GM19372 (cell line): ENCODE results near the gene FUT2.
"Not testable (repeated sequence)": the region's sequence is repeated elsewhere in the genome, so short reads cannot be mapped to it uniquely, and the experiment has no call there.

Source experiments
- ATAC-seq: cut with Tn5 transposase; IDR thresholded peaks from one replicate; pipeline ENCODE4 v1.9.1; 2021; ENCODE audit warnings: mild to moderate bottlenecking, low read depth, moderate library complexity; ENCODE audit not compliant: unreplicated experiment

Gene FUT2

DNA sequence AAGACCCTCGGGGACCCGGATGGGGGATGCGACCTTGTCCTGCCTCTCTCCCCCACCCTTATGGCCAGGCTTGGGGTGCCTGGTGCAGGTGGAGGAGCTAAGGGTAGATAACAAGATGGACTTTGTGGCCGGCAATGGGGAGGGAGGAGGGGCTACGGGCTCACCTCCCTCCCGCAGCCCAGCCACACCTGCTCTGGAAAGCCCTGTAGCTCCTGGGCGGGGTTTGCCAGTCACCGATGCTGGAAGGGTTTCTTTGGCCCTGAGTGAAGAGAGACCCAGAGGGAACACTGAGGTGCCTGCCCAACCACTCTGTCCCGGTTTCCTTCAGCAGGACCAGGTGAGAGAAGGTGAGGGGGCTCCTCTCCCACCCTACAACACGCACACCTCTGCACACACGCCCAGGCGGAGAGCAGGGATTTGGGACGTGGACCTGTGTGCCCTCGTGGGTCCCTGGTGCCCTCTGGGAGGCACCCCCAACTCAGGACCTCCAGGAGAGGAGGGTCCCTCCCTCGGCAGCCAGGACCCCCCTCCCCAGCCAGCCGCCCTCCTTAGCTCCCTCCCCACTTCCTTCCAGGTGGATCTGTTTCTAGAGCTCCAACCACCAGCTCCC lies at the start of gene FUT2:
TSS of gene FUT2 (plus strand) at position 229 of the 610 bp plus-strand sequence. CDS start 6,986 bp downstream, outside the sequence.
- no peak for ATAC-seq

- ATAC-seq: peak; percentile 78
Observed at GRCh38 chr19:48646001-48646721, 49.6 kb upstream of the FUT2 start, which contains the start of gene CA11. Gene CA11 (minus strand): TSS chr19:48646187. CDS start chr19:48645632, 555 bp downstream.

DNA sequence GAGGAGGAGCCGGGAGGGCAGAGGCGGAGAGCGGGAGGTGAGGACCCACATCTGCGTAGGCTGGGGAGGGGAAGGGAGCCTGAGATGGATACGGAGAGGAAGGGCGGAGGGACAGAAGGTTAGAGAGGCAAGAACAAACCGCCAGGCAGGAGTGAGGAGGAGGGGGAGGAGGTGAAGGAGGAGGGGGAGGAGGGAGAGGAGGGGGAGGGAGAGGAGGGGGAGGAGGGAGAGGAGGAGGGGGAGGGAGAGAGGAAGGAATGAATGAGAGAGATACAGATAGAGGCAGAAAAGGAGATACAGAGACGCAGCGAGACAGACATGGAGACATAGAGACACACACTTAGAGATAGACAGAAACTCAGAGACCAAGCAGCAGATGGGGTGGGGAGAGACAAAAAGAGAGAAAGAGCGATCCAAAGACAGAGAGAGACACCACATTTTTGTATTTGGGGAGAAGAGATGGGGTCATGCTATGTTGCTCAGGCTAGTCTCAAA lies 49.0 kb upstream of the FUT2 start:
- no peak for ATAC-seq

GRCh38 chr19:48648134-48648533 lies 47.6 kb upstream of the FUT2 start:
- ATAC-seq: no peak

GRCh38 chr19:48650974-48651682 lies 44.6 kb upstream of the FUT2 start:
- no peak for ATAC-seq

DNA sequence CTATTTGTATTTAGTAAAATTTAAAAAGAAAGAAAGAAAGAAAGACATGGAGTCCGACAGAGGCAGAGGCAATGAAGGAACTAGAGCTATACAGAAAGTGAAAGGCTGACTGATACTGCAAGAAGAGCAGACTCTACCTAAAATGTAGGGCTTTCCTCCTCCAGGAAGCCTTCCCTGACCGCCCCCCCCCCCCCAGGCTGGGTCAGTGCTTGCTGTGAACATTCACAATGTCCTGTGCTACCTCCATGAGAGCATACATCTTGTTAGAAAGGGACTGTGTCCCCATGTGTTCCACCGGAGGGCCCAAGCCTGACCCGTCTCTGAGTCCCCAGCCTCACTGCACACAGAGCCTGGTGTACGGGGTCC lies 44.1 kb upstream of the FUT2 start:
- ATAC-seq: no peak

- no peak for ATAC-seq
Observed at GRCh38 chr19:48654299-48655059, 41.3 kb upstream of the FUT2 start.

DNA sequence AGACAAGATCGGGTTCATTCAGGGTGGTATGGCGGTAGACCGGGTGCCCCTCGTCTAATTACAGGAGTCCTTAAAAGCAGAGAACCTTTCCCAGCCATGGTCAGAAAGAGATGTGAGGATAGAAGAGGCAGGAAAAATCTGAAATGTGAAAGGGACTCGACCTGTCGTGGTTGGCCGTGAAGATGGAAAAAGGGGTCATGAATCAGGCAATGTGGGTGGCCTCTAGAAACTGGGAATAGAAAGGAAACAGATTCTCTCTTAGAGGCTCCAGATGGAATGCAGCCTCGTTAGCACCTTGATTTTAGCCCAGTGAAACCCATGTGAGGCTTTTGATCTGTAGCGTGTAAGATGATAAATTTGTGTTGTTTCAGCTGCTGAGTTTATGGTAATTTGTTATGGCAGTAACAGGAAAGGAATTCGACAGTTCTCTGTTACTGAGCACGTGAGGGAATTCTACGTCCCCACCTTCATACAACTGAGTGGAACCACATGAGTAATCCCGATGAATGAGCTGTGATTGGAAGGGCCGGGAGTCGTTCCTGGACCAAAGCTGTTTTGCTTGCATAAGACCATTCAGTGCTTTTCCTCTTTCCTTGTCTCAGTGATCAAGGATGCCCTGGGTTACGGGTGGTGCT lies 38.8 kb upstream of the FUT2 start:
- ATAC-seq: no peak

GRCh38 chr19:48657828-48658227 lies 37.9 kb upstream of the FUT2 start:
- not testable (repeated sequence) for ATAC-seq

DNA sequence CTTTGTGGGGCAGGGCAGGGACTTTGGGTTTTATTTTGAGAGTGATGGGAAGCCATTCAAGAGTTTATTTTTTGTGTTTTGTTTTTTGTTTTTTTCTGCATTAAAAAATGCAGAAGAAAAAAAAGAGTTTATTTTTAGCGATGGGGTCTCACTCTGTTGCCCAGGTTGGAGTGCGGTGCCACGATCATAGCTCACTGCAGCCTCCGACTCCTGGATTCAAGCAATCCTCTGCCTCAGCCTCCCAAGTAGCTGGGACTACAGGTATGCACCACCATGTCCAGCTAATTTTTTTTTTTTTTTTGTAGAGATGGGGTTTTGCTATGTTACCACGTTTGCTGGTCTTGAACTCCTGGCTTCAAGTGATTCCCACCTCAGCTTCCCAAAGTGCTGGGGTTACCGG lies 37.3 kb upstream of the FUT2 start:
- ATAC-seq: no peak

DNA sequence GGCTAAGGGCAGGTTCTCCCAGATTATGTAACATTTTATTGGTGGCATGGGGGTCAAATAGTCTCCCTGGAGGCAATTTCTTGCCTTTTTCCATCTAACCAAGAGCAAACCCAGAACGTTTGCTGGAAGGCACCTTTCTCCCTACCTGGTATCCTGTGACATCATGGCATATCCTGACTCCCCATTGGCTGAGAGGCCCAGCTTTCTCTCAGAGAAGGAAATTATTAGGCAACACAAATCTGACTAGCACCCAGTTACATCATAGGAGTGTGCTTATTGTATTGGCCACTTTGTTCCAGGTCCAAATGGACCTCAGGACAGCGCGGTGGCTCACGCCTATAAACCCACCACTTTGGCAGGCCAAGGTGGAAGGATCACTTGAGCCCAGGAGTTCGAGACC lies 36.0 kb upstream of the FUT2 start:
- ATAC-seq: no peak

- peak; percentile 82 for ATAC-seq
Observed at GRCh38 chr19:48660852-48661710, 34.7 kb upstream of the FUT2 start.

DNA sequence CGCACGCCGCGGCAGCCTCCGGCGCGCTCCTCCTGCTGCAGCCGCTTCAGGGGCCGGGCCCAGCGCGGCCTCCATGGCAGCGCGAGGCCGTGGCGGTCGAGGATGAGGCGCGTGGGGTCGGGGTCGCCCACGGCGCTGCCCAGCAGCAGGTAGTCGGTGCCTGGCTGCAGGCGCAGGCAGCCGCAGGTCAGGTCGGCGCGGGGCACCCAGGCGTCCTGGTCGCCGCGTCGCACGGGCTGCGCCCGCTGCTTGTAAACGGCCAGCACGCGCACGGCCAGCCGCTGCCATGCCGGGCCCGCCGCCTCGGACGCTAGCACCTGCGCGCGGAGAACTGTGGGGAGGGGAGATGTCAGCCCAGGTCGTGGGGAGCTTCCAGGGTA lies 34.1 kb upstream of the FUT2 start:
- no peak for ATAC-seq

GRCh38 chr19:48663667-48664066 lies 32.1 kb upstream of the FUT2 start:
- ATAC-seq: no peak

DNA sequence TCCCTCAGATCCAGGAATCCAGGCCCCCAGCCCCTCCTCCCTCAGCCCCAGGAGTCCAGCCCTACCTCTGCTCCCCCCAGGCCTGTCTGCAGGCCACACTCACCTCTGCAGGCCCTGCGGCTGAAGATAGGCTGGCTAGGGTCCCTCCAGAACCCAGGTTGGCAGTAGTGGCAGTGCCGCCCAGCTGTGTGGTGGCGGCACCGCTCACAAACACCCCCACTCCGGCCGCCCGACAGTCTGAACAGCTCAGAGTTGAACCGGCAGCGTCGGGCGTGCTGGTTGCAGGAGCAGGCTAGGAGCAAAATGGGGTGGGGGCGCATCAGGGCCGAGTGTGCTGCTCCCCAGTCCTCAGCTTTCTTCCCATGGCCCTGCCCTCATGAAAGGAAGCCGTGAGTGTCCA lies 31.3 kb upstream of the FUT2 start:
- ATAC-seq: no peak

GRCh38 chr19:48665786-48666185 lies 30.0 kb upstream of the FUT2 start:
- no peak for ATAC-seq

GRCh38 chr19:48668332-48668731 lies 27.4 kb upstream of the FUT2 start:
- no peak for ATAC-seq

GRCh38 chr19:48668761-48669160 lies 27.0 kb upstream of the FUT2 start:
- no peak for ATAC-seq

DNA sequence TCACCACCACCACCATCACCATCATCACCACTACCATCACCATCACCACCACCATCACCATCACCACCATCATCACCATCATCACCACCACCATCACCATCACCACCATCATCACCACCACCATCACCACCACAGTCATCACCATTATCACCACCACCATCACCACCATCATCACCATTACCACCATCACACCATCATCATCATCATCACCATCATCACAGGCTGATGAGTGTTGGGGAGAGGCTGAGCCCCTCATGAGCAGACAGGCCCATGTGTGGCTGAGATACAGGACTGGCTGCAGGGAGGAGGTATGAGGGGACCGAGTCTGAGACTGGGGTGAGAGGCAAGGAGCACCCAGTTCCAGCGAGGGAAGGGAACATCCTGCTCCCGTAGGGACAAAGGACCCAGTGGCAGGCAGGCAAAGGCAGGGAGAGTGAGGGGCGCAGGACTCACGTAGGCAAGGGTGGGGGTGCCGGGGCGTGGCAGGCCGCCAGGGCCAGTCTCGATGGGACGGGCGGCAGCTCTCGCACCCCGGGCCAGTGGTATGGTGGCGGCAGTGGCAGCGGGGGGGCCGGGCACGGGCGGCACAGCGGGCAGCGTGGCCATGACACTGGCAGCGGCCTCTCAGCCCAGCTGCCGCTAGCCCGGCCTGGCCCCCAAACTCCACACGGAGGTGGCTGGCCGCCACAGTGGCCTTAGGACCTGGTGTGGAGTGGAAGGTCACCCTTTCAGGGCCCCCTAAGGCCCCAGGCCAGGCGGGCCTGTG lies 25.7 kb upstream of the FUT2 start:
- no peak for ATAC-seq
